ENCODE results near the gene RNF207. TPM values are rescaled to one million over a fixed set of nuclear protein-coding genes. Genes with fewer than 3 reads are reported as not detected.

Gene RNF207
- total RNA-seq, 4 donors from 2014 or later, result 2.1 to 41.1 (median 20.5) TPM

DNA sequence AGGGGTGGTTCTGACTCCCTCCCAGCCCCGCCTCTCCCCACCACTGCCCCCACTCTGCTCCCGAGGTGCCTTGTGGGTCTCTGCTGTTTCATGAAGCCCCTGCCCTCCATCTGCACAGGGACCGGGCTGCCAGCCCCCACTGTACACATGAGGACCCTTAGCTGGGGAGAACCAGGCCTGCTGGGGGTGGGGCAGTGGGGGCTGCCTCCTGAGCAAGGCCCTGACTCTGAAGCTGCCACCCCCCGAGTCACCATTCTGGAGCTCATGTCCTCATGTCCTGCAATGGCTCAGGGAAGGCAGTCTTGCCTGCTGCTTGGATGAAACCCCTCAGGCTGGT is 46.4 kb downstream of the RNF207 start:
- Histone ChIP-seq H3K9me3 (no peaks in the 10 kb centered on the region), H3K4me3 (no peak overlapping the region), H3K4me1 (peaks cover 0 to 6% of the 10 kb centered on the region in 2 donors), H3K36me3 (no peaks in the 10 kb centered on the region), H3K27me3 (no peaks in the 10 kb centered on the region), H3K27ac (no peak overlapping the region)
- TF ChIP-seq CTCF (IDR thresholded peaks at IDR 0.05), result no peak
- TF ChIP-seq POLR2A (IDR thresholded peaks at IDR 0.05), result no peak
- intact Hi-C loops (cut with DNase I; ENCODE audit: low total_unique reads), result no loop called here
- DNase-seq, result no peak

- Histone ChIP-seq H3K4me1 (peaks cover 0 to 6% of the 10 kb centered on the region in 2 donors), H3K27me3 (no peaks in the 10 kb centered on the region), H3K27ac (no peak overlapping the region), H3K9me3 (no peaks in the 10 kb centered on the region), H3K36me3 (no peaks in the 10 kb centered on the region), H3K4me3 (no peak overlapping the region)
- no peak for DNase-seq
- no peak for TF ChIP-seq POLR2A (IDR thresholded peaks at IDR 0.05)
- no peak for TF ChIP-seq CTCF (IDR thresholded peaks at IDR 0.05)
- intact Hi-C loops (cut with DNase I; ENCODE audit: low total_unique reads), result no loop called here
Observed at GRCh38 chr1:6253380-6253779, 47.5 kb downstream of the RNF207 start.

- intact Hi-C loops (cut with DNase I; ENCODE audit: low total_unique reads), result no loop called here
- Histone ChIP-seq H3K9me3 (no peaks in the 10 kb centered on the region), H3K27ac (no peak overlapping the region), H3K36me3 (no peaks in the 10 kb centered on the region), H3K4me1 (no peaks in the 10 kb centered on the region), H3K4me3 (no peak overlapping the region), H3K27me3 (no peaks in the 10 kb centered on the region)
- no peak for TF ChIP-seq CTCF (IDR thresholded peaks at IDR 0.05)
- no peak for TF ChIP-seq POLR2A (IDR thresholded peaks at IDR 0.05)
- no peak for DNase-seq
Observed at GRCh38 chr1:6254691-6255090, 48.8 kb downstream of the RNF207 start.

DNA sequence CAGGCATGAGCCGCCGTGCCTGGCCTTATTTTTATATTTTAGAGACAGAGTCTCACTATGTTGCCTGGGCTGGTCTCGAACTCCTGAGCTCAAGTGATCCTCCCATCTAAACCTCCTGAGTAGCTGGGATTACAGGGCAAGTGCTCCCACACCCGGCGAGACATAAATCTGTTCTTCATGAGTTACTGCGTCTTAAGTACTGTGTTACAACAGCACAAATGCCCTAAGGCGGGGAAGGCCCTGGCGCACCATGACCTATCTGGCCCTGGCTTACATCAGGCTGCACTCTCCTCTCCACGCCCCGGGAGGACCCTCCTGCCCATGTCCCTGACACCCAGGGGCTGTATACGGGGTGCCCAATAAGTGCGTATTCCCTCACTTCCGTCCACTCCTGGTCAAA is 50.7 kb downstream of the RNF207 start:
- Histone ChIP-seq H3K9me3 (no peaks in the 10 kb centered on the region), H3K27ac (no peak overlapping the region), H3K4me3 (no peak overlapping the region), H3K36me3 (no peaks in the 10 kb centered on the region), H3K4me1 (no peaks in the 10 kb centered on the region), H3K27me3 (no peaks in the 10 kb centered on the region)
- intact Hi-C loops (cut with DNase I; ENCODE audit: low total_unique reads), result no loop called here
- TF ChIP-seq POLR2A (IDR thresholded peaks at IDR 0.05) (no peak), CTCF (IDR thresholded peaks at IDR 0.05) (no peak)
- DNase-seq, result no peak

GRCh38 chr1:6257541-6258069 is 51.7 kb downstream of the RNF207 start:
- Histone ChIP-seq H3K27me3 (no peaks in the 10 kb centered on the region), H3K4me3 (no peak overlapping the region), H3K9me3 (no peaks in the 10 kb centered on the region), H3K27ac (no peak overlapping the region), H3K36me3 (no peaks in the 10 kb centered on the region), H3K4me1 (no peaks in the 10 kb centered on the region)
- intact Hi-C loops (cut with DNase I; ENCODE audit: low total_unique reads), result no loop called here
- DNase-seq, result no peak
- TF ChIP-seq POLR2A (IDR thresholded peaks at IDR 0.05) (no peak), CTCF (IDR thresholded peaks at IDR 0.05) (no peak)
